Upper lobe of left lung (tissue), 4 donors: Measurements from ENCODE around the gene NAA40.

Source experiments
- CTCF ChIP-seq, 6 experiments: fragments of 450-650 bp in 4 of 6; fragments of 200-600 bp in 2 of 6; sonication (generic) in 2 of 6; IDR thresholded peaks; one replicate each; pipeline ENCODE4 v1.5.1; 2016 to 2019; ENCODE audit warnings: antibody characterized with exemption in 6 of 6
- EP300 ChIP-seq, 4 donors: sonication (generic); formaldehyde crosslinking; IDR thresholded peaks; one replicate each; pipeline ENCODE4 v1.5.1; 2017; ENCODE audit warnings: antibody characterized with exemption in 4 of 4, control low read depth in 2 of 4
- POLR2A ChIP-seq, 4 donors: fragments of 450-650 bp; IDR thresholded peaks; one replicate each; pipeline ENCODE4 v1.5.1; 2016 to 2017; ENCODE audit warnings: antibody characterized with exemption in 4 of 4, mild to moderate bottlenecking in 2 of 4

- no peak for TF ChIP-seq POLR2A (IDR thresholded peaks at IDR 0.05)
- no peak for TF ChIP-seq EP300 (IDR thresholded peaks at IDR 0.05)
- no peak for TF ChIP-seq CTCF (IDR thresholded peaks at IDR 0.05)
These were observed 67.6 kb downstream of the NAA40 start for GRCh38 chr11:64006398-64006797.
